ENCODE results near the gene OPCML.

The OPCML gene

GRCh38 chr11:133501643-133502539 lies 30.4 kb downstream of the OPCML start:
- no peak for DNase-seq

GRCh38 chr11:133500936-133501335 lies 31.4 kb downstream of the OPCML start:
- no peak for DNase-seq

GRCh38 chr11:133500435-133500834 lies 31.9 kb downstream of the OPCML start:
- no peak for DNase-seq

DNA sequence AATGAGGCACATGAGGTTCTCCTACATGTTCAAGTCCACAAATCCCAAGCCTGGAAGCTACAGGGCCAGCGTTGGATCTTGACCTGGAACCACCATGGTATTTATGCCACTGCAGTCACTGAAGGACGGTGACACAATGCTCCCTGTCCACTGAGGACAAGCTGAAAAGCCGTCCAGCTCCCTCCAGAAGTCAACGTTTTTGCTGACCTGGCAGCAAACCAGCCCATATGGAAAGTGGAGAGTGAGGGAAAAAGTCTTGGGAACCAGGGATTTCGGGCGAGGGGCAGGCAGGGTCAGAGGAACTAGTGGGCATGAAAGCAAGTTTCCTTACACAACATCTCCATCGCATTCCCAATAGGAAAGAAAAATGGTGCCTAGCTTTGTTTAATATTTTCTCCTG lies 33.3 kb downstream of the OPCML start:
- no peak for DNase-seq

DNA sequence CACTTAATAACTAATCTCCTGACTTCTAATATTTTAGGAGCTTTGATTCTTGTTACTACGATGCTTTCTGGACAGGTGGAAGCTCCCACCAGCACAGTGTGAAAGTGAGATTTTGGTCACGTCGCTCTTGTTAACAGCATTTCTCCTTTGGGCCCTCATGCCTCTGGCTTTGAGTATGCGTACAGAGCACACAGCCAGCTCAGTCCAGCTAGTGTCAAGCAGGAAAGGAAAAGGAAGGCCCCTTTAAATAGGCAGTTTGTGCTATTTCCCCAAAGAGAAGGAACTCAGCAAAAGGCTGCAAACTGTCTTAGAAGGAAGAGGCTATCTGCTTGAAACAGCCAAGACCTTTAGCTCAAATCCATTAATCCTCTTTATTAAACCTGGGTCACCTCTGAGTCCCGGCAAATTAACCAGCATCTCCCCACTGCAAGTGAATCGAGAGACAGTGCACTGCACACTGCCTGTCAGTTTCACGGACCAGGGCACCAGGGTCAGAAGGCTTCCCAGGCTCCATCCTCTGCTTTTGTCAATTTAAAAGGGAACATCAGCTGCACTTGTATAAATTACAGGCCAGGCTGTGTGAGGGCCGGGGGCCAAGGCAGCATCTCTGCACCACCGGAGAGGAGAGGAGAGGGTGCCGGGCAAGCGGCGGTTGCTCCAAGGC lies 34.7 kb downstream of the OPCML start:
- no peak for DNase-seq

- DNase-seq, result no peak
Measured at GRCh38 chr11:133492895-133493294, 39.4 kb downstream of the OPCML start.

DNA sequence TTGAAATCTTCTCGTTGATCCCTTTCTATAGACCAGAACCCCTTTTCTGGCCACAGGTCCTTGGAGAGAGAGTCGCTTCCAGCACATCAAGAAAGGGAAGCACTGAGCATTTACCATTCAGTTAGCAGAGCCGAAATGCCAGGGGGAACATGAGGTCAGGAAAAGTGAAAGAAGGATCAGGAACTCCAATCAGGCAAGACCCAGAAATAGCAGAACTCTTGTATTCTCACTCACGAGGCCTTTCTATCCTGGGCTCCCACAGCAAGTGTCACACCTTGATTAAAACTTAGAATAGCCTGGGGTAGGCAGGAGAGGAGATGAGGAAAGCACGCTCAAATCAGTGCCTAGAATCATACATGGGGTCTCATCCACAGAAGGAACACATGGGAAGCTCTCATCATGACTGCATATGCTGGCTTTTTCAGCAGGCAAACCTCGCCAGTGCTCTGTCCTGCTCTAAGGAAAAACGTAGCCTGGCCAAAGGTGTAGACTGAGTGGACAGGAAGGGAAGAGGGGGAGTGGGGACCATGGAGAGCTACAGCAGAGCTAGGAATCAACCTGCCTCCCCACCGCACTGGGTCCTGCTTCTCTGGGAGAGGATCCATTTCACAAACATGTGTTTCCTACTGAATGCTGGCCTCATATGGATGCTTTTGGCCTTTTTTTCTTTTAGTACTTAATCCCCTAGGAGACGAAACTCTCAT lies 40.5 kb downstream of the OPCML start:
- DNase-seq, result no peak

- no peak for DNase-seq
Measured at GRCh38 chr11:133480722-133481121, 51.6 kb downstream of the OPCML start.

DNA sequence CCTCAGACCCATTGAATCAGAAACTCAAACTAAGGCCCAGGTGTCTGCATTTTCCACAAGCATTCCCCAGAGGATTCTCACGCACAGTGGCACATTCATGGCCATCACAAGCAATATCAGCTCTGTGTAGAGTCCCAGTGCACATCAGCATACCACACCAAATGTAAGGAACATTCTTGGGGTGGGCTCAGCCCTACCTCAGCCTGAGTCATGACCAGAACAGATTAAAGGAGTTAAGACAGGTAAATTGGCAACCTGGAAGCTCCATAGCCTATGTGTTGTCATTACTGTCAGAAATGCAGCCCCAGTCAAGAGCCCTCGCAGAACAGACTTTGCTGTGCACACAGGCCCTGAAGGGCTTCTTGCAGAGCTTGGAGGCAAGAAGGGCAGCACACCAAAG lies 53.1 kb downstream of the OPCML start:
- DNase-seq, result no peak

DNA sequence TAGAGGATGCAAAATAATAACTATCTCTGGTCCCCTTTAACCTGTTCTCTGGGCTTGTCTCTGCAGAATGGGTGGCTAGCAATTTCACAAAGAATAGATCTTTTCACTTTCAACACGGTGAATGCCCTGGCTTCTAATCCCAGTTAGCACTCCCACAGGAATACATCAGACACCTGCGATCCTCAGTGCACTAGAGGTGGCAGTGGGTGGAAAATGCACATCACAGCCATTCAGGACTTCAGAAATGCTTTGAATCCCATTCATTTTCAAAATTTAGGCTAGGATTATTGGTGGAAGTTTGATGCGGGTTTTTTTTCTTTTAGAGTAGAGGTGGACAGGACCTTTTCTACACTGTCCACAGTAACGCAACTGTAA lies 55.1 kb downstream of the OPCML start:
- no peak for DNase-seq

GRCh38 chr11:133476570-133477250 lies 55.6 kb downstream of the OPCML start:
- DNase-seq, result no peak

GRCh38 chr11:133474461-133474860 lies 57.8 kb downstream of the OPCML start:
- DNase-seq, result no peak

DNA sequence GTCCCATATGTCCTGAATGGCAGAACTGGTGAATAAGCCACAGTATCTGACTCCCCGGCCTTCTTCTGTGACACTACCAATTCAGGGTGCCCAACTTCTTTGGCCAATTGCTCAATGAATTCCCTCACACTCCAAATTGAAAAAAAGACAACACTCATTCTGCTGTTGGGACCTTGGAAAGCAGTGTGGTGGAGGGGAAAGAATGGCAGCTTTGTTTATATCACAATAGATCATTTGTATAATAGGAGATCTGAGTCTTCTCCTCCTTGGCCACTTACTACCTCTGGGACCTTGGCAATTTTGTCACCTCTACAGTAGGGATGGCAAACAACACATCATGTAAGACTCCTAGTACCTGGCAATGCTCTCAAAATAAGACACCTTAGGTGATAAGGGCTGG lies 64.6 kb downstream of the OPCML start:
- no peak for DNase-seq

- no peak for DNase-seq
Measured at GRCh38 chr11:133443206-133443747, 89.0 kb downstream of the OPCML start.

- no peak for DNase-seq
Measured at GRCh38 chr11:133441964-133442660, 90.2 kb downstream of the OPCML start.

GRCh38 chr11:133425992-133426391 lies 106.3 kb downstream of the OPCML start:
- no peak for DNase-seq

- DNase-seq, result no peak
Measured at GRCh38 chr11:133425245-133425644, 107.1 kb downstream of the OPCML start.

GRCh38 chr11:133418218-133418617 lies 114.1 kb downstream of the OPCML start:
- DNase-seq, result no peak

GRCh38 chr11:133414506-133414905 lies 117.8 kb downstream of the OPCML start:
- no peak for DNase-seq

DNA sequence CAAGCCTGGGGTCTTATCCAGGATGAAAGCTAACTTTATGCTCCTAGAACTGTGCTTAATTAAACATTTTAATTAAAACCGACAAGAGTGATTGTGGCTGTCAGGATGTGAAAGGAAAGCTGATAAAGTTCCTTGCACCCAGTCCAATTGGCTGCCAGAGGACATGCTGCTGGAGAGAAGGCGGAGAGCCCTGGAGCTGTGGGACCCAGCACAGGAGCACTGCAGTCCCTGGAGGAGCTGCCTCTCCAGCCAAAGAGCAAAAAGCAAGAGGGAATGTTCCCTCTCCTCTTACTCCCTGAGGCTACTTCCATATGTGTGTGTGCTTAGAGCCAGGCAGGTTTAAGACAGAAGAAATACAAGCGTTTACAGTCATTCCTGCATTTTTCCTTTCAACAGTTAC lies 118.6 kb downstream of the OPCML start:
- DNase-seq, result no peak

DNA sequence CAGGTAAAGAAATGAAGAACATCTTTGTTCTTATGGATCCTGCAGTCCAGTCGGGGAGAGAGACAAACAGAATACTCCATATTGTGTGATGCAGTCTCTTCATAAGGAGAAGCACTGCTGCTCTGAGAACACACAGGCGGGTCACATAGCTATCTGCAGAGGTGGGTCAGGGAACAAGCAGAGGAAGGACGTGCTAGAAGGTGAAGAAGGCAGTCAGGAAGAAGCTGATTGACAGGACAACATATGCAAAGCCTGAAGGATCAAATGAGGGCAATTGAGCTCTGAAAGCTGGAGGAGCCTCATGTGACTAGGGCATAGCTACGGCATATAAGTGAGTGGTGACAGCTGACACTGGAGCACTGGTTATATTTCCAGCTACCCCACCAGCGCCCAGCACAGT lies 122.5 kb downstream of the OPCML start:
- DNase-seq, result no peak

DNA sequence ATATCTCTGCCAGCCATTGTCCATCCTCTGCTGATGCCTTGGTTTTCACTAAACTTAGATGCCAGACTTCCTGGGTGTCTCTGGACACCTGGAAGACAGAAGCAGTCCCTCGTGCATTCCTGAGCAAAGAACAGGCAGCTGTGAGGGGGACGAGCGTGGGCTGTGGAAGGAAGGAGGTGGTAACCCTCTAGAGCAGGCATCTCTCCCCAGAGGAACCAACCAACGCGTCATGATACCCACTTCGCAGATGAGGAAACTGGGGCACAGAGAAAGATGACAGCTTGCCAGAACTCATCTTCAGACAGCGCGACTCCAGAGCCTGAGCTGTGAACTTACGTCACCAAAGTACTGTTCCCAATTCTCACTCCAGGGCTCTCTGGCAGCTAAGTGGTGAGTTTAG lies 123.4 kb downstream of the OPCML start:
- DNase-seq, result no peak

Data from stimulated activated CD4-positive, alpha-beta T cell treated with anti-CD3 and anti-CD28 coated beads, Interleukin-4, amount 100 ng/mL, for 4 hours (primary cell).